HepG2 (cell line): ENCODE measurements around the gene HOXC5. TPM values are rescaled to one million over a fixed set of nuclear protein-coding genes. Genes with fewer than 3 reads are reported as not detected.

Experiments
- ATAC-seq: fragments of 200-7000 bp; cut with Tn5 transposase; 3 replicates; pipeline ENCODE4 v1.9.1; 2020; ENCODE audit warnings: mild to moderate bottlenecking, moderate library complexity
- BruUV-seq: library from RNA; stranded (reverse); fragments of 400-500 nt; replicated peaks from 2 replicates; lab custom pipeline; 2021; lab: Mats Ljungman, UMichigan
- CTCF ChIA-PET: fragments of 300-600 bp; formaldehyde crosslinking; extraction: SDS; loops from one replicate; lab custom pipeline; 2021; ENCODE audit warnings: low total read pairs, inconsistent platforms, low intra/inter-chr PET ratio; lab: Yijun Ruan, JAX
- POLR2A ChIA-PET: fragments of 350-600 bp; sonication (Branson Sonifier 250); formaldehyde crosslinking; loops from one replicate; lab custom pipeline; 2020; ENCODE audit warnings: antibody characterized with exemption, inconsistent platforms; lab: Yijun Ruan, JAX
- DNase-seq: peaks from one replicate; pipeline ENCODE4 v3.0.0-alpha.2; 2015; ENCODE audit warnings: low spot score
- FAIRE-seq: peaks from 3 replicates; lab custom pipeline; 2011; peaks lifted over from hg19 to GRCh38; lab: Jason Lieb, UNC
- H2AFZ ChIP-seq: one replicate; pipeline ENCODE4 v1.6.1; 2011; ENCODE audit warnings: low read length, inconsistent platforms
- H3K27ac ChIP-seq: fragments of 300-600 bp; 3 replicates; pipeline ENCODE4 v1.8.0; 2011; ENCODE audit warnings: mixed run types, mild to moderate bottlenecking, mixed read lengths, low read length, inconsistent platforms; ENCODE audit not compliant: insufficient read depth; ENCODE audit errors: extremely low read length
- H3K27me3 ChIP-seq, 2 experiments: fragments of 200-600 bp in 1 of 2; 2 replicates in 1 of 2; 3 replicates in 1 of 2; pipeline versions ENCODE4 v1.6.0 to v1.8.0; 2011; ENCODE audit warnings: low read length in 2 of 2, mild to moderate bottlenecking in 2 of 2, moderate library complexity in 2 of 2, inconsistent platforms in 1 of 2; ENCODE audit not compliant: insufficient read depth in 2 of 2, control insufficient read depth in 1 of 2
- H3K36me3 ChIP-seq, 2 experiments: fragments of 200-600 bp in 1 of 2; replicated peaks in 1 of 2; 2 replicates in 1 of 2; 3 replicates in 1 of 2; pipeline versions ENCODE4 v1.5.1 to v1.8.0; 2011; ENCODE audit warnings: low read length in 2 of 2, inconsistent platforms in 1 of 2; ENCODE audit not compliant: insufficient read depth in 2 of 2, control insufficient read depth in 1 of 2
- H3K4me1 ChIP-seq: 2 replicates; pipeline ENCODE4 v1.5.1; 2012; ENCODE audit warnings: low read length, inconsistent platforms; ENCODE audit not compliant: insufficient read depth
- H3K4me2 ChIP-seq: 2 replicates; pipeline ENCODE4 v1.6.0; 2011; ENCODE audit warnings: low read depth, low read length, inconsistent platforms
- H3K4me3 ChIP-seq, 3 experiments: fragments of 200-600 bp in 1 of 3; sonication (generic), shearing (Covaris generic) in 1 of 3; replicated peaks in 1 of 3; 2 replicates each; pipeline ENCODE4 v1.5.1; 2011 to 2016; ENCODE audit warnings: low read length in 3 of 3, inconsistent platforms in 2 of 3, low read depth in 2 of 3, mild to moderate bottlenecking in 2 of 3, control low read depth in 1 of 3, mixed read lengths in 1 of 3; ENCODE audit not compliant: insufficient read depth in 1 of 3
- H3K79me2 ChIP-seq: one replicate; pipeline ENCODE4 v1.6.1; 2011; ENCODE audit warnings: low read length, inconsistent platforms; ENCODE audit not compliant: insufficient read depth
- H3K9ac ChIP-seq: 2 replicates; pipeline ENCODE4 v1.6.0; 2011; ENCODE audit warnings: mild to moderate bottlenecking, low read depth, low read length, inconsistent platforms; ENCODE audit not compliant: insufficient read depth
- H3K9me3 ChIP-seq: 2 replicates; pipeline ENCODE4 v1.5.1; 2012; ENCODE audit warnings: mild to moderate bottlenecking, low read length
- H4K20me1 ChIP-seq: 2 replicates; pipeline ENCODE4 v1.6.0; 2011; ENCODE audit warnings: inconsistent platforms, mild to moderate bottlenecking, low read length, moderate library complexity; ENCODE audit not compliant: insufficient read depth
- ARNTL ChIP-seq: sonication (generic); formaldehyde crosslinking; IDR thresholded peaks from 2 replicates; pipeline ENCODE4 v1.4.0; 2020; ENCODE audit warnings: mild to moderate bottlenecking, missing genetic modification reagents
- BHLHE40 ChIP-seq: IDR thresholded peaks from 2 replicates; pipeline ENCODE4 v1.6.1; 2011; ENCODE audit warnings: low read length, improper control_type of control experiment
- EED ChIP-seq: sonication (generic); formaldehyde crosslinking; IDR thresholded peaks from 2 replicates; pipeline ENCODE4 v1.5.0; 2020; ENCODE audit warnings: mild to moderate bottlenecking, missing genetic modification reagents
- POGZ ChIP-seq: sonication (generic); formaldehyde crosslinking; IDR thresholded peaks from 2 replicates; pipeline ENCODE4 v1.4.0; 2020; ENCODE audit warnings: mild to moderate bottlenecking, missing genetic modification reagents
- RFXANK ChIP-seq: IDR thresholded peaks from 2 replicates; pipeline ENCODE4 v1.6.1; 2016
- RFXAP ChIP-seq: sonication (generic); formaldehyde crosslinking; IDR thresholded peaks from 2 replicates; pipeline ENCODE4 v1.4.0; 2020; ENCODE audit warnings: missing genetic modification reagents, borderline replicate concordance
- STAG1 ChIP-seq: sonication (generic); formaldehyde crosslinking; IDR thresholded peaks from 2 replicates; pipeline ENCODE4 v1.4.0; 2020; ENCODE audit warnings: missing genetic modification reagents
- WGBS: methylation state at CpG from one replicate; pipeline ENCODE4 v1.1.6; 2017; ENCODE audit warnings: low lambda C conversion rate; 5-methylcytosine and 5-hydroxymethylcytosine counted together
- in situ Hi-C: cut with HindIII; loops from 2 replicates; pipeline ENCODE4 v1.10.0; 2017; ENCODE audit warnings: low pct_unique_long_range_greater_than_20kb; ENCODE audit not compliant: extremely low pct_ligation_motif_present
- intact Hi-C: fragments of 100-400 bp; cut with micrococcal nuclease; formaldehyde crosslinking; loops from one replicate; pipeline ENCODE4 v1.10.0; 2022; ENCODE audit not compliant: unreplicated experiment
- polyA plus RNA-seq, 8 experiments: library from polyadenylated mRNA; depleted of rRNA in 3 of 8; stranded (reverse) in 7 of 8; unstranded in 1 of 8; fragments of >200 nt; fragmentation: Illumina TruSeq in 4 of 8; extraction: Trizol in 4 of 8; gene quantifications; 2 replicates each; pipeline versions ENCODE4 v1.2.1 to v1.2.3, GENCODE V29; 2011 to 2016; ENCODE audit warnings: low read depth in 4 of 8, missing spikeins in 1 of 8, mixed read lengths in 1 of 8; ENCODE audit not compliant: insufficient read depth in 1 of 8
- total RNA-seq, 5 experiments: library from RNA; depleted of rRNA; stranded (reverse); fragments of >200 nt; fragmentation: Illumina TruSeq; extraction: Trizol; gene quantifications; 2 replicates each; pipeline ENCODE4 v1.2.3, GENCODE V29; 2016; ENCODE audit warnings: low read depth in 1 of 5
- TF ChIP-seq, protein P1 (sequence below): sonication (generic); formaldehyde crosslinking; IDR thresholded peaks from 2 replicates; pipeline ENCODE4 v1.5.0; 2020; ENCODE audit warnings: mild to moderate bottlenecking, missing genetic modification reagents
- TF ChIP-seq, protein P2 (sequence below): sonication (generic); formaldehyde crosslinking; IDR thresholded peaks from 2 replicates; pipeline ENCODE4 v1.4.0; 2020; ENCODE audit warnings: mild to moderate bottlenecking, missing genetic modification reagents
- TF ChIP-seq, protein P3 (sequence below): sonication (generic); formaldehyde crosslinking; IDR thresholded peaks from 2 replicates; pipeline ENCODE4 v1.4.0; 2020; ENCODE audit warnings: missing genetic modification reagents, borderline replicate concordance
- TF ChIP-seq, protein P4 (sequence below): sonication (generic); formaldehyde crosslinking; IDR thresholded peaks from 2 replicates; pipeline ENCODE4 v1.5.0; 2020; ENCODE audit warnings: mild to moderate bottlenecking, missing genetic modification reagents, borderline replicate concordance

HOXC5 gene
- total and polyA plus RNA-seq, 2 of the 13 experiments (the other 11 are each of a cell fraction or from before 2014, with no cell fraction given): not detected

- ChIA-PET CTCF (interaction anchor here (1.3 to 3.7 kb wide), 3 partner anchors 25 to 170 kb away, joined by 5 to 33 read pairs (median 29); no protein-coding TSS in a partner anchor), POLR2A (no interaction called here)
- H3K9me3 ChIP-seq: no peaks in the 10 kb centered on the region
- H3K4me3 ChIP-seq: no peak overlapping the region
- WGBS: 48% methylated on average over 12 of the region's 16 CpGs
- peaks cover 7% of the 10 kb centered on the region; the same call in 1 of the 2 replicates for H3K4me1 ChIP-seq
- no peak for ATAC-seq
- H4K20me1 ChIP-seq: no peaks in the 10 kb centered on the region
- no peak overlapping the region for H2AFZ ChIP-seq
- BruUV-seq: no TSS peak
- no peak overlapping the region for H3K27ac ChIP-seq
- no peaks in the 10 kb centered on the region for H3K36me3 ChIP-seq
- intact Hi-C loops (loop anchor here (5.0 kb wide), 1 partner anchor 106 kb away; no protein-coding TSS in a partner anchor), in situ Hi-C loops (loop anchor here (5.0 kb wide), 2 partner anchors 101 to 161 kb away; no protein-coding TSS in a partner anchor)
- no peak overlapping the region for H3K4me2 ChIP-seq
- H3K9ac ChIP-seq: no peak overlapping the region
- peaks cover 4 to 79% of the 10 kb centered on the region in 2 experiments; a peak in 4 of 5 replicates for H3K27me3 ChIP-seq
- H3K79me2 ChIP-seq: no peaks in the 10 kb centered on the region
- FAIRE-seq: no peak
- DNase-seq: no peak
- TF ChIP-seq POGZ (CRISPR knock-in tag): no peak
- TF ChIP-seq, protein P1, sequence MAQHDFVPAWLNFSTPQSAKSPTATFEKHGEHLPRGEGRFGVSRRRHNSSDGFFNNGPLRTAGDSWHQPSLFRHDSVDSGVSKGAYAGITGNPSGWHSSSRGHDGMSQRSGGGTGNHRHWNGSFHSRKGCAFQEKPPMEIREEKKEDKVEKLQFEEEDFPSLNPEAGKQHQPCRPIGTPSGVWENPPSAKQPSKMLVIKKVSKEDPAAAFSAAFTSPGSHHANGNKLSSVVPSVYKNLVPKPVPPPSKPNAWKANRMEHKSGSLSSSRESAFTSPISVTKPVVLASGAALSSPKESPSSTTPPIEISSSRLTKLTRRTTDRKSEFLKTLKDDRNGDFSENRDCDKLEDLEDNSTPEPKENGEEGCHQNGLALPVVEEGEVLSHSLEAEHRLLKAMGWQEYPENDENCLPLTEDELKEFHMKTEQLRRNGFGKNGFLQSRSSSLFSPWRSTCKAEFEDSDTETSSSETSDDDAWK (CRISPR knock-in tag): no peak
- TF ChIP-seq, protein P2, sequence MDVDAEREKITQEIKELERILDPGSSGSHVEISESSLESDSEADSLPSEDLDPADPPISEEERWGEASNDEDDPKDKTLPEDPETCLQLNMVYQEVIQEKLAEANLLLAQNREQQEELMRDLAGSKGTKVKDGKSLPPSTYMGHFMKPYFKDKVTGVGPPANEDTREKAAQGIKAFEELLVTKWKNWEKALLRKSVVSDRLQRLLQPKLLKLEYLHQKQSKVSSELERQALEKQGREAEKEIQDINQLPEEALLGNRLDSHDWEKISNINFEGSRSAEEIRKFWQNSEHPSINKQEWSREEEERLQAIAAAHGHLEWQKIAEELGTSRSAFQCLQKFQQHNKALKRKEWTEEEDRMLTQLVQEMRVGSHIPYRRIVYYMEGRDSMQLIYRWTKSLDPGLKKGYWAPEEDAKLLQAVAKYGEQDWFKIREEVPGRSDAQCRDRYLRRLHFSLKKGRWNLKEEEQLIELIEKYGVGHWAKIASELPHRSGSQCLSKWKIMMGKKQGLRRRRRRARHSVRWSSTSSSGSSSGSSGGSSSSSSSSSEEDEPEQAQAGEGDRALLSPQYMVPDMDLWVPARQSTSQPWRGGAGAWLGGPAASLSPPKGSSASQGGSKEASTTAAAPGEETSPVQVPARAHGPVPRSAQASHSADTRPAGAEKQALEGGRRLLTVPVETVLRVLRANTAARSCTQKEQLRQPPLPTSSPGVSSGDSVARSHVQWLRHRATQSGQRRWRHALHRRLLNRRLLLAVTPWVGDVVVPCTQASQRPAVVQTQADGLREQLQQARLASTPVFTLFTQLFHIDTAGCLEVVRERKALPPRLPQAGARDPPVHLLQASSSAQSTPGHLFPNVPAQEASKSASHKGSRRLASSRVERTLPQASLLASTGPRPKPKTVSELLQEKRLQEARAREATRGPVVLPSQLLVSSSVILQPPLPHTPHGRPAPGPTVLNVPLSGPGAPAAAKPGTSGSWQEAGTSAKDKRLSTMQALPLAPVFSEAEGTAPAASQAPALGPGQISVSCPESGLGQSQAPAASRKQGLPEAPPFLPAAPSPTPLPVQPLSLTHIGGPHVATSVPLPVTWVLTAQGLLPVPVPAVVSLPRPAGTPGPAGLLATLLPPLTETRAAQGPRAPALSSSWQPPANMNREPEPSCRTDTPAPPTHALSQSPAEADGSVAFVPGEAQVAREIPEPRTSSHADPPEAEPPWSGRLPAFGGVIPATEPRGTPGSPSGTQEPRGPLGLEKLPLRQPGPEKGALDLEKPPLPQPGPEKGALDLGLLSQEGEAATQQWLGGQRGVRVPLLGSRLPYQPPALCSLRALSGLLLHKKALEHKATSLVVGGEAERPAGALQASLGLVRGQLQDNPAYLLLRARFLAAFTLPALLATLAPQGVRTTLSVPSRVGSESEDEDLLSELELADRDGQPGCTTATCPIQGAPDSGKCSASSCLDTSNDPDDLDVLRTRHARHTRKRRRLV (CRISPR knock-in tag): no peak
- no peak for TF ChIP-seq RFXAP (CRISPR knock-in tag)
- TF ChIP-seq, protein P3, sequence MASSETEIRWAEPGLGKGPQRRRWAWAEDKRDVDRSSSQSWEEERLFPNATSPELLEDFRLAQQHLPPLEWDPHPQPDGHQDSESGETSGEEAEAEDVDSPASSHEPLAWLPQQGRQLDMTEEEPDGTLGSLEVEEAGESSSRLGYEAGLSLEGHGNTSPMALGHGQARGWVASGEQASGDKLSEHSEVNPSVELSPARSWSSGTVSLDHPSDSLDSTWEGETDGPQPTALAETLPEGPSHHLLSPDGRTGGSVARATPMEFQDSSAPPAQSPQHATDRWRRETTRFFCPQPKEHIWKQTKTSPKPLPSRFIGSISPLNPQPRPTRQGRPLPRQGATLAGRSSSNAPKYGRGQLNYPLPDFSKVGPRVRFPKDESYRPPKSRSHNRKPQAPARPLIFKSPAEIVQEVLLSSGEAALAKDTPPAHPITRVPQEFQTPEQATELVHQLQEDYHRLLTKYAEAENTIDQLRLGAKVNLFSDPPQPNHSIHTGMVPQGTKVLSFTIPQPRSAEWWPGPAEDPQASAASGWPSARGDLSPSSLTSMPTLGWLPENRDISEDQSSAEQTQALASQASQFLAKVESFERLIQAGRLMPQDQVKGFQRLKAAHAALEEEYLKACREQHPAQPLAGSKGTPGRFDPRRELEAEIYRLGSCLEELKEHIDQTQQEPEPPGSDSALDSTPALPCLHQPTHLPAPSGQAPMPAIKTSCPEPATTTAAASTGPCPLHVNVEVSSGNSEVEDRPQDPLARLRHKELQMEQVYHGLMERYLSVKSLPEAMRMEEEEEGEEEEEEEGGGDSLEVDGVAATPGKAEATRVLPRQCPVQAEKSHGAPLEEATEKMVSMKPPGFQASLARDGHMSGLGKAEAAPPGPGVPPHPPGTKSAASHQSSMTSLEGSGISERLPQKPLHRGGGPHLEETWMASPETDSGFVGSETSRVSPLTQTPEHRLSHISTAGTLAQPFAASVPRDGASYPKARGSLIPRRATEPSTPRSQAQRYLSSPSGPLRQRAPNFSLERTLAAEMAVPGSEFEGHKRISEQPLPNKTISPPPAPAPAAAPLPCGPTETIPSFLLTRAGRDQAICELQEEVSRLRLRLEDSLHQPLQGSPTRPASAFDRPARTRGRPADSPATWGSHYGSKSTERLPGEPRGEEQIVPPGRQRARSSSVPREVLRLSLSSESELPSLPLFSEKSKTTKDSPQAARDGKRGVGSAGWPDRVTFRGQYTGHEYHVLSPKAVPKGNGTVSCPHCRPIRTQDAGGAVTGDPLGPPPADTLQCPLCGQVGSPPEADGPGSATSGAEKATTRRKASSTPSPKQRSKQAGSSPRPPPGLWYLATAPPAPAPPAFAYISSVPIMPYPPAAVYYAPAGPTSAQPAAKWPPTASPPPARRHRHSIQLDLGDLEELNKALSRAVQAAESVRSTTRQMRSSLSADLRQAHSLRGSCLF (CRISPR knock-in tag): no peak
- no peak for TF ChIP-seq BHLHE40
- TF ChIP-seq RFXANK (CRISPR knock-in tag): no peak
- TF ChIP-seq STAG1 (CRISPR knock-in tag): no peak
- TF ChIP-seq ARNTL (CRISPR knock-in tag): no peak
- no peak for TF ChIP-seq EED
- TF ChIP-seq, protein P4, sequence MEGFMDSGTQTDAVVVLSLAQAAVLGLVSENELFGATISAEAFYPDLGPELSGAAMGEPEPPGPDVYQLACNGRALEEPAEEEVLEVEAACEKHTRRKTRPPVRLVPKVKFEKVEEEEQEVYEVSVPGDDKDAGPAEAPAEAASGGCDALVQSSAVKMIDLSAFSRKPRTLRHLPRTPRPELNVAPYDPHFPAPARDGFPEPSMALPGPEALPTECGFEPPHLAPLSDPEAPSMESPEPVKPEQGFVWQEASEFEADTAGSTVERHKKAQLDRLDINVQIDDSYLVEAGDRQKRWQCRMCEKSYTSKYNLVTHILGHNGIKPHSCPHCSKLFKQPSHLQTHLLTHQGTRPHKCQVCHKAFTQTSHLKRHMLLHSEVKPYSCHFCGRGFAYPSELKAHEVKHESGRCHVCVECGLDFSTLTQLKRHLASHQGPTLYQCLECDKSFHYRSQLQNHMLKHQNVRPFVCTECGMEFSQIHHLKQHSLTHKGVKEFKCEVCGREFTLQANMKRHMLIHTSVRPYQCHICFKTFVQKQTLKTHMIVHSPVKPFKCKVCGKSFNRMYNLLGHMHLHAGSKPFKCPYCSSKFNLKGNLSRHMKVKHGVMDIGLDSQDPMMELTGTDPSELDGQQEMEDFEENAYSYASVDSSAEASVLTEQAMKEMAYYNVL: no peak
Observed at GRCh38 chr12:54031480-54031879, 1.4 kb upstream of the HOXC5 start.
